Activated naive CD4-positive, alpha-beta T cell treated with anti-CD3 and anti-CD28 coated beads, Interleukin-2, amount 50 U/mL, for 16 hours (primary cell): ENCODE data around the gene NUP205.
A peak's percentile ranks its signal among the peaks of the same experiment; 100 is the strongest.

ENCODE experiments used
- DNase-seq: peaks from one replicate; pipeline ENCODE4 v3.0.0-alpha.2; 2020

The NUP205 gene

GRCh38 chr7:135557455-135558336 lies at the start of gene NUP205:
TSS of gene NUP205 (plus strand) at chr7:135557917. CDS start at chr7:135557945, 28 bp downstream.
- DNase-seq: peak; percentile 75

DNA sequence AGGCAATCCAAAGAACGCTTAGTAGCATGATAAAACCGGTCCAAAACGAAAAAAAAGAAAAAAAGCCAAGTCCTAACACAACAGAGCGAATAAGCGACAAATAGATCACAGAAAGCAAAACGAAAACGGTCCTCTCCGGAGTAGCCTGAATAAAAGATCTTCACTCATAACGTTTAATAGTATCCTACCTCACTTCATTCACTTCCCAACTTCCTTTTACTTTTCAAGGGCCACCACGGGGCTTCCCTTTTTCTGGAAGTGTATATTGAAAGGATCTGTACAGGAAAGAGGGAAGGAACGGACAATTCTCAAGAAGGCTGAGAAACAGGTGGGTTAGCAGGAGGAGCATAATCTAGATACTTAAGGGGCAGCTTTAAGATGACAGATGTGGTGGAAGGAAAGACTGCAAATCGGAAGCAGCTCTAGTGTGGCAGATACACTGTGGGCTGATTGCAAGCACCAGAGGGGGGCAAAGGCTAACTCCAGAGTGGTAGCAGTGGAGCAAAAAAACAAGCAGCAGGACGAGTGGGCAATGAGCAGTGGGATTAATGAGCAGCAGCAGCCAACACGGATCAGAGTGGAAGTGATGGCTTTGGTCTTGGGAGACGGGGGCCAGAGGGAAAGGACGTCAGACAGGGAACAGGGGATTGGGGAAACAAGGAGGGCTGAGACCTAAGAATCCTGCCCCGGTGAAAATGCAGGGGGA lies 48.7 kb upstream of the NUP205 start:
- peak; percentile 16 for DNase-seq

GRCh38 chr7:135509589-135509838 lies 48.2 kb upstream of the NUP205 start:
- DNase-seq: no peak

DNA sequence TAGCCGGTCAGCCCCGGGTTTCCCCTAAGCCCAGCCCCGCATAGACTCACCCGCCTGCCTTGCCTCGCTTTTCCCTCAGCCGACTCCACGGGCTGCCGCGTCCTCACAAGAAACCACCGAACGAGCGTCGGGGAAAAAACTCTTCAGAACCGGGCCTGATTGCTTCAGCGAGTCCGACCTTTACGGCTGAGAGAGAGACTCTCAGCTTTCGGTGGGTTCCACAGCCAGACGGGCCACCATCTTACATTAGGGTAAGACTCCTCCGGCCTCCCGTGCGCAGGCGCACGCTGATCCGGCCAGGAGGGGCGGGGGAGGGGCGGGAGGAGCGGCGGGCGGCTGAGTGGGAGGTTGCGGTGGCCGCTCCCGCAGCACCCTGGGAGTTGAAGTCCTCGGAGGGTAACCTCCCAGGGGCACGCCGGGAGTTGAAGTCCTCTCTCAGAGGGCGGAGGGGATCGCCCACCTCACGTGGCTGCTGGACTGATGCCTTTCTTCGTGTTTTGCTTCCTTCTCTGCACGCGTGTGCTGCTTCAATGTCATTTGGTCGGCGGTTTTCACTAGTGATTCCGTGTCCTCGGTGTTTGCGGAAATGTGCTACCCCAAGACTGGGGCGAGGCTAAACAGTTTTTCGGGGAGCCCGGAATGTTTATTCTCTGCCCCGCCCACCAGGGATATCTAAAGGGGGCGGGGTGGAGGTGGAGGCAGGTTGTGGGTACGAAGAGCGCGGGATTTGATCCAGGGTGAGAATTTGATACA lies 47.7 kb upstream of the NUP205 start, which contains the start of gene CNOT4:
TSS of gene CNOT4 (minus strand) at position 264 of the 753 bp plus-strand sequence. CDS start 71,771 bp downstream, outside the sequence.
- peak; percentile 97 for DNase-seq

GRCh38 chr7:135510592-135511183 lies 47.0 kb upstream of the NUP205 start:
- DNase-seq: no peak

DNA sequence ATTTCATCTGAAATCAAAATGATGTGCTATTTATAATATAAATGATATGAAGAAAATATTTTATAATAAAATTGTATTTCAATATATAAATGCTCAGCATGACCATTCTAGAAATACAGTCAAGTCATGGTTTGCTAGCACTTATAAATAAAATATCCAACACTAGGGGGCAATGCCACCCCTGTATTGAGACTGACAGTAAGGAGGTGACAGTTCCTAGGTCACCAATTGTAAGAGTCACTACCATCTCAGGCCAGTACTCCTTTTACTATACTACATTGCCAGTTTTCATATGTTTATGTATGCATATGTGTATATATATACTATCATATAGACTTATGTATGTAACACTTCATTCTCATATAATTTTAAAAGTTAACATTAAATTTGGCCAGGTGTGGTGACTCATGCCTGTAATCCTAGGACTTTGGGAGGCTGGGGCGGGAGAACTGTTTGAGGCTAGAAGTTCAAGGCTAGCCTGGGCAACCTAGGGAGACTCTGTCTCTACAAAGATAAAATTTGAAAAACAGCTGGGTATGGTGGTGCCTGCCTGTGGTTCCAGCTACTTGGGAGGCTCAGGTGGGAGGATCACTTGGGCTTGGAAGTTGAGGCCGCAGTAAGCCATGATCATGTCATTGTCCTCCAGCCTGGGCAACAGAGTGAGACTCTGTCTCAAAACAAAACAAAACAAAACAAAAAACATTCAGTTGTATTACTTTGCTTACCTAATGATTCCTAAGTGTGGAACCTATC lies 45.4 kb upstream of the NUP205 start:
- DNase-seq: no peak

DNA sequence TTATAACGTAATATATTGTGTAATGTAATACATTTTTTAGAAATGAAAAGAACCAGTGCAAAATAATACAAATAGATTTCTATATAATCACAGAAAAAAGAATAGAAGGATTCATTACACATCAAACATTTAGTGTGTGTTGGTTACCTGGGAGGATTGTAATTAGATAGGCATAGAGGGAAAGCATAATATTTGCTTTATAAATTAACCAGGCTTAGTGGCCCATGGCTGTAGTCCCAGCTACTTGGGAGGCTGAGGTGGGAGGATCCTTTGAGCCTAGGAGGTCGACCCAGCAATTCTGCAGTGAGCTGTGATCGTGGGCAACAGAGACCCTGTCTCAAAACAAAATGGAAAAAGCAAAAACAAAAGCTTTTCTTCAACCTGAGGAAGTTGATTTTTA lies 42.9 kb upstream of the NUP205 start:
- no peak for DNase-seq

- DNase-seq: no peak
These were observed 40.7 kb upstream of the NUP205 start for GRCh38 chr7:135517060-135517459.

- DNase-seq: no peak
These were observed 39.0 kb upstream of the NUP205 start for GRCh38 chr7:135518748-135519147.

DNA sequence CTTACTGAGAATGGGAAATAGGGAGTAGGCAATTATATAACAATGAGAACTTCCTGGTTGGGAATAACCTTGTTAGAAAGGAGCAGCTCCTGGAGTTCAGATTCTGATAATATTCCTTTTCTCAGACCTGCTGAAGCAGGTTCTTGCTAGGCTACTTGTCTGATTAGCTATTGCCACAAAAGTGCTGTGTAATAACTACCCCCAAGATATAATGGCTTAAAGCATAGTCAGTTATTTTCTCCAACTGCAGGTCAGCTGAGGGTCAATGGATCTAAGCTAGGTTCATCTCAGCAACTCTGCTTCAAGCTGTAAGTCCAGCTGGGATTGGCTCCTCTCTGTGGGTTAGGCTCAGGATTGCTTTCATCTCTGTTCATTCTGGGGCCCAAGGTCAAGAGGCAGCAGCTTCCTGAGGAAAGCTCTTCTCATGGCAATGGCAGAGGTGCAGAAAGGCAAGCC lies 38.5 kb upstream of the NUP205 start:
- no peak for DNase-seq

- no peak for DNase-seq
These were observed 37.8 kb upstream of the NUP205 start for GRCh38 chr7:135519871-135520270.

- no peak for DNase-seq
These were observed 35.2 kb upstream of the NUP205 start for GRCh38 chr7:135522509-135522908.

DNA sequence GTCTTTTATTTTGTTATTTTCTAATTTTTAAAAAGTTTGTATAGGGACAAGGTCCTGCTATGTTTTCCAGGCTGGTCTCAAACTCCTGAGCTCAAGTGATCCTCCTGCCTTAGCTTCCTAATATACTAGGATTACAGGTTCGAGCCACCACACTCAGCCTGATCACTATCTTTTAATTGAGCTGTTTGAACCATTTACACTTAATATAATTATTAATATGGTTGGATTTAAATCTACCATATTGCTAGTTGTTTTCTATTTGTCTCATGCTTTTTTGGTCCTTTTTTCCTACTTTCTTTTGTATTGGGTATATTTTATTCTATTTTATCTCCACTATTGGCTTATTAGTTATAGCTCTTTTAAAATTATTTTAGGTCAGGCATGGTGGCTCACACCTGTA lies 34.6 kb upstream of the NUP205 start:
- no peak for DNase-seq

DNA sequence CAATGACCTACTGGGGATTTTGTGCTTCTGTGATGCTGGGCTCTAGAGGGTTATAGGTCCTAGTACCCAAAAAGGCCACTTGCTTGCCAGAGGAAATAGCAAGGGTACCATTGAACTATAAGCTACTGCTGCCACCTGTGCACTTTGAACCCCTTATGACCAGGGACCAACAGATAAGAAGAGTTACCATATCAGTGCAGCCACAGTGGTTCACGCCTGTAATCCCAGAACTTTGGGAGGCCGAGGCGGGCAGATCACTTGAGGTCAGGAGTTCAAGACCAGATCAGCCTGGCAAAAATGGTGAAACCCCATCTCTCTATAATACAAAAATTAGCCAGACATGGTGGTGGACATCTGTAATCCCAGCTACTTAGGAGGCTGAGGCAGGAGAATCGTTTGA lies 32.3 kb upstream of the NUP205 start:
- DNase-seq: no peak

DNA sequence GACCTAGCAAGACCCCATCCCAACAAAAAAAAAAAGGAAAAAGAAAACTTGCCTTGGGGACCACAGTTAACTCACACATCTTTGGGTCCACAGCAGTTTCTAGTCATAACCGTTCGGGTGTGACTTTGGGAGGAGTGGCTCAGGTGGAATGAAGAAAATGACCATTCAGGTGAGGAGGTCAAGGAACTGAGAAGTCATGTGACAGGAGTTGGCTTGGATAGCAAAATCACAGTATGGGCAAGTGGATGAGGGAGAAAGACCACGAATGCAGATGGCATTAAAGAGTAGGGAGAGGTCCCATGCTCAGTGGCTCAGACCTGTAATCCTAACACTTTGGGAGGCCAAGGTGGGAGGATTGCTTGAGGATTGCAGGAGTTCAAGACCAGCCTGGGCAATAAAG lies 30.7 kb upstream of the NUP205 start:
- DNase-seq: no peak

GRCh38 chr7:135536150-135536549 lies 21.6 kb upstream of the NUP205 start:
- no peak for DNase-seq

GRCh38 chr7:135537453-135537852 lies 20.3 kb upstream of the NUP205 start:
- DNase-seq: no peak

GRCh38 chr7:135537905-135538304 lies 19.8 kb upstream of the NUP205 start:
- DNase-seq: no peak

GRCh38 chr7:135538376-135538775 lies 19.3 kb upstream of the NUP205 start:
- DNase-seq: no peak

DNA sequence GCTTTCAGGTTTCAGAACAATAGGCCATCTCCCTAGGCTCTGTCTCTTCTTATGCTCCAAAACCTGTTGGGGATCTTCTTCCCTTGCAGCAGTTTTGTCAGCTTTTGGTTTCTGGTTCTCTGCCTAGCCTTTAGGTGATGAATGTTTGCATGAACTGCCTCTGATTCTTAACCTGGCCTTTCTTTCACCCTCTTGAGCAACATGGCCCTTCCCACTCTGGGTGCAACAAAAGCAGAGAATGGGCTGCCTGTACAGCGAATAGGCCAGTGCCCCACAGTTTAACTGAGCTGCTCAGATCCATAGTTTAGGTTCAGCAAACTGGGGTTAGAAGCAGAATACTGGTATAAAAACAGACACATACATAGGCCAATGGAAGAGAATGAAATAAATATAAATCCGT lies 18.1 kb upstream of the NUP205 start:
- DNase-seq: no peak

GRCh38 chr7:135541029-135541428 lies 16.7 kb upstream of the NUP205 start:
- no peak for DNase-seq

GRCh38 chr7:135550196-135550595 lies 7.5 kb upstream of the NUP205 start:
- DNase-seq: no peak
